Diencephalon (tissue), 1 donor: Measurements from ENCODE around the gene BUD31. TPM values are rescaled to one million over a fixed set of nuclear protein-coding genes. Genes with fewer than 3 reads are reported as not detected.

ENCODE experiments used
- total RNA-seq: library from RNA; depleted of rRNA; stranded (reverse); fragments of >200 nt; gene quantifications from one replicate; pipeline ENCODE4 v1.2.3, GENCODE V29; 2014

BUD31 gene
- 84.4 TPM for total RNA-seq

DNA sequence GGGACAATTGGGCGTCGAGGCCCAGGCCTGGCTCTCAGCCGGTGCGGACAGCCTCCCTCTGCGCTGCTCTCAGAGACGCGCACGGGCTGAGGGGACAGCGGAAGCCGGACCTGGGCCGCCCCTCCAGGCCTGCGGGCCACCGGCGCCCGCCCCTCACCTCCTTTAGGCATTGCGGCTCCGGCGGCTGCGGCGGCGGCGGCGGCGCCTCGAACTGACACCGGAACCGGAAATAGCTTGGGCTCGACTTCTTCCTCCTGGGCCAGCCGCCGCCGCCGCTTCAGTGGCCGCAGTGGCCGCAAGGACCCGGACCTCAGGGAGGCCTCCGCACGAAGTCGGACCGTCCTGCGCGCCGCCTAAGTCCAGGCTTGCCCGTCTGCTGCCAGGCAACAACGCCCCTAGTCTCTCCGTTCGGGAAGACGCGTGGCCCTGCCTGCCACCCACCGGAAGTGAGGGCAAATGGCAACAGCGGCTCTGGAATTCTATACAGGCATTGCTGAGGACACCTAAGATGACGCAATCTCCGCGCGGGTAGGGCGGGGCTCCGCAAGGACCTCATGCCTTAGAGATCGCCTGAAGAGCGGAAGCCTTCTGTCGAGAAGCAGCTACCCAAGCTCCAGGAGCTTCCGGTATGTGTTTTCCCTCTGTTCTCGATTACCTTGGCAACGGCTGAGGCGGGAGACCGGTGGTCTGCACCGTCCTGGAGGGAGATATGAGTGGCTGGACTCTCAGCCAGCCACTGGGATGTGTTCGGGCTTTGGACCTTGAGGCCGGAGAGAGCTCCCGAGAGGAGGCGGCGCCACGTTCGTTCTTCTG, at the start of gene BUD31, which contains the start of gene PDAP1:
Gene BUD31 (plus strand): TSS at position 591 of the 813 bp plus-strand sequence. CDS start 2,124 bp downstream, outside the sequence.
Gene PDAP1 (minus strand): TSS at position 219 of the 813 bp plus-strand sequence. CDS start 49 bp downstream, at position 170.

DNA sequence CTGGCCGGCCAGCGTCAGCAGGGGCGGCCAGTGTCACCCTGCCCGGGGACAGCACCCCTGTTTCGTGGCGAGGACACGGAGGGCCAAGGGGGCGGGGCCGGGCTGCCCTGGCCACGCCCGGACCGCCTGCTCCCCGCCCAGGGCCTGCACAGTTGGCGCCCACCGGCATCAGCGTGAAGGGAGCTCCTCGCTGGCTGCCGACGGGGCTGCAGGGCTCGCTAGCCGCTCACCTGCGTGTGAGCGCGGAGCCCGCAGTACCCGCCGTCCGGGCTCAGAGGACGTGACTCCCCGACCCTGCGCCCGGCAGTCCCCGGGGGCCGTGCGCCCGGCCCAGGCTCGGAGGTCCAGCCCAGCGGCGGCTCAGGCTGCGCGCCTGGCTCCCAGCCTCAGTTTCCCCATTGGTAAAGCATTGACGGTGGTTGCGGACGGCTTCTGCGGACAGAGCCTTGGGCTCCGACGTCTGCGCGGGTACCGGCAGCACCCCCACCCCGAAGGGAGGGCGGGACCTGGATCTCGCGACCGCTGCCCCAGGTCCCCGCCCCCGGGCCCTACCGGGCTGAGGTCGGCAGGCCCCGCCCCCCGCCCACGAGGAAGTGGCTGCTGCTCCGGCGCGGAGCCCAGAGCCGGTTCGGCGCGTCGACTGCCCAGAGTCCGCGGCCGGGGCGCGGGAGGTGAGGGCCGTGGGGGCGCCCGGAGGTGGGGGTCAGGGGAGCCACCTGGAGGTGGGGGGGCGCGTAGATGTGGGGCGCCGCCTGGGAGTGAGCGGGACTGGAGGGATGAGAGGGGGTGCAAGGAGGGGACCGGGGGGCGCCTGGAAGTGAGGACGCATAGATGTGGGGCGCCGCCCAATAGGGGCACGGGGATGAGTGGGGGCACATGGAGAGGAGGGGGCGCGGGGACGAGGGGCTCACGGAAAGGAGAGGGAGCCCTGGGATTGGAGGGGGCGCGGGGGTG, 34.4 kb upstream of the BUD31 start, which contains the start of gene ARPC1B:
Gene ARPC1B (plus strand): TSS at position 620 of the 954 bp plus-strand sequence. CDS start 10,985 bp downstream, outside the sequence.

DNA sequence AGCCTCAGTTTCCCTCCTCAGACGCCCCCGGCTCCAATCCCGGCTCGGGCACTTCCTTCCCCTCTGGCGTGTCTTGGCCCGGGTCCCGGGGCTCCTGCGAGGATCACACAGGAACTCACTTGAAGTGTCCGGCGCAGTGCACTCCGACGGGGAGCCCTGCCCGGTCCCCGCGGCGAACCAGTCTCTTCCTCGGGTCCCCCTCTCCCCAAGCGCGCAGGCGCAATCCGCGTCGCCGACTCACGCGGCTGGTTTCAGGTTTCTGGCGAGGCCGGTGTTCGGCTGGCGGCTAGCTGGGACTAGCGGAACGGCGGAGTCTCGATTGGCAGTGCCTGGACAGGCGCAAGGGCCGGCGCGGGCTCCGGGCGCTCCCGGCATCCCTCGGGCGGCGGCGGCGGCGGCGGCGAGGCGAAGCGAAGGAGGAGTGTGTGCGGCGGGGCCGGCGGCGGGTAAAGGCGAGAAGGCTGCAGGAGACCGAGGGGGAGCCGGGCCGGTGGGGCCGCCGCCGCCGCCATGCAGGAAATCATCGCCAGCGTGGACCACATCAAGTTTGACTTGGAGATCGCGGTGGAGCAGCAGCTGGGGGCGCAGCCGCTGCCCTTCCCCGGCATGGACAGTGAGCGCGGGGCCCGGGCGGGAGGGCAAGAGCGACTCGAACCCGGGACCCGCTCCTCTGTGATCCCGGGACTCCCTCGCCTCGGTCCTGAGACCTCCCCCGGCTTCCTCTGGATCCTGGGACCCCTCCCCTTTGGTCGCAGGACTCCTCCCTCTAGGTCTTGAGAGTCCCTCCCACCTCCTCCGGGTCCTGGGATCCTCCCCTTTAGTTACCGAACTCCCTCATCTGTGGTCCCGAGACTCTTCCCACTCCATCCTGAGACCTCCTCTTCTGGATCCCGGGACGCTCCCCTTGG, 30.1 kb downstream of the BUD31 start, which contains the start of the genes CPSF4 and PTCD1:
Gene CPSF4 (plus strand): TSS at position 371 of the 908 bp plus-strand sequence. CDS start 140 bp downstream, at position 511.
Gene PTCD1 (minus strand): TSS at position 226 of the 908 bp plus-strand sequence. CDS start 3,556 bp downstream, outside the sequence.

Other genes starting within 250 kb of the BUD31 start
- not detected for gene KPNA7, start 200.9 kb upstream of the BUD31 start, total RNA-seq
- not detected for gene MYH16, start 136.1 kb upstream of the BUD31 start, total RNA-seq
- 99.9 TPM for gene ARPC1A, start 83.1 kb upstream of the BUD31 start, total RNA-seq
- 22.6 TPM for gene ARPC1B, start 34.2 kb upstream of the BUD31 start, total RNA-seq
- 25.8 TPM for gene PDAP1, start 372 bp upstream of the BUD31 start, total RNA-seq
- 7.2 TPM for gene PTCD1, start 29.8 kb downstream of the BUD31 start, total RNA-seq
- 27.0 TPM for gene CPSF4, start 30.0 kb downstream of the BUD31 start, total RNA-seq
- gene ATP5MF, start 57.2 kb downstream of the BUD31 start, total RNA-seq: 348 TPM
- gene ZNF789, start 63.9 kb downstream of the BUD31 start, total RNA-seq: 26.5 TPM
- 28.8 TPM for gene ZNF394, start 91.3 kb downstream of the BUD31 start, total RNA-seq
- gene ZKSCAN5, start 95.7 kb downstream of the BUD31 start, total RNA-seq: 16.8 TPM
- gene FAM200A, start 143.1 kb downstream of the BUD31 start, total RNA-seq: 17.5 TPM
- gene ZNF655, start 149.7 kb downstream of the BUD31 start, total RNA-seq: 88.3 TPM
- 0.23 TPM for gene TMEM225B, start 189.3 kb downstream of the BUD31 start, total RNA-seq
- gene ZSCAN25, start 208.0 kb downstream of the BUD31 start, total RNA-seq: 14.8 TPM